Measurements from ENCODE around the gene KTN1. TPM values are rescaled to one million over a fixed set of nuclear protein-coding genes. Genes with fewer than 3 reads are reported as not detected.

The KTN1 gene
- polyA plus RNA-seq, 2 donors: 45.8 to 63.1 TPM

- WGBS, 2 donors: 45 to 56% methylated on average over 2 of the region's 2 CpGs
- no peak overlapping the region for H3K4me3 ChIP-seq (ENCODE audit: low read depth in 1 of 2, low read length in 2 of 2)
- H3K27me3 ChIP-seq (ENCODE audit: control insufficient read depth in 1 of 2, insufficient read depth in 2 of 2, low read length in 2 of 2): no peaks in the 10 kb centered on the region
- no peaks in the 10 kb centered on the region for H3K4me1 ChIP-seq (ENCODE audit: control insufficient read depth in 2 of 2, insufficient read depth in 2 of 2, low read length in 1 of 2)
- no peaks in the 10 kb centered on the region for H3K9me3 ChIP-seq (ENCODE audit: control insufficient read depth in 2 of 2, insufficient read depth in 1 of 2, low read depth in 1 of 2, low read length in 1 of 2)
- no peaks in the 10 kb centered on the region for H3K36me3 ChIP-seq (ENCODE audit: control insufficient read depth in 2 of 2, insufficient read depth in 2 of 2, low read length in 1 of 2)
- H3K27ac ChIP-seq (ENCODE audit: low read depth in 2 of 2, low read length in 1 of 2): no peak overlapping the region
Observed at GRCh38 chr14:55588259-55588699, 8.3 kb downstream of the KTN1 start.

GRCh38 chr14:55589171-55589570 is 9.2 kb downstream of the KTN1 start:
- 41 to 60% methylated on average over 6 of the region's 6 CpGs for WGBS, 2 donors
- no peaks in the 10 kb centered on the region for H3K9me3 ChIP-seq (ENCODE audit: control insufficient read depth in 2 of 2, insufficient read depth in 1 of 2, low read depth in 1 of 2, low read length in 1 of 2)
- no peak overlapping the region for H3K27ac ChIP-seq (ENCODE audit: low read depth in 2 of 2, low read length in 1 of 2)
- H3K4me1 ChIP-seq (ENCODE audit: control insufficient read depth in 2 of 2, insufficient read depth in 2 of 2, low read length in 1 of 2): no peaks in the 10 kb centered on the region
- H3K4me3 ChIP-seq (ENCODE audit: low read depth in 1 of 2, low read length in 2 of 2): no peak overlapping the region
- no peaks in the 10 kb centered on the region for H3K27me3 ChIP-seq (ENCODE audit: control insufficient read depth in 1 of 2, insufficient read depth in 2 of 2, low read length in 2 of 2)
- no peaks in the 10 kb centered on the region for H3K36me3 ChIP-seq (ENCODE audit: control insufficient read depth in 2 of 2, insufficient read depth in 2 of 2, low read length in 1 of 2)

- WGBS, 2 donors: 74 to 87% methylated on average over 2 of the region's 2 CpGs
- H3K9me3 ChIP-seq (ENCODE audit: control insufficient read depth in 2 of 2, insufficient read depth in 1 of 2, low read depth in 1 of 2, low read length in 1 of 2): no peaks in the 10 kb centered on the region
- H3K27ac ChIP-seq (ENCODE audit: low read depth in 2 of 2, low read length in 1 of 2): no peak overlapping the region
- no peaks in the 10 kb centered on the region for H3K4me1 ChIP-seq (ENCODE audit: control insufficient read depth in 2 of 2, insufficient read depth in 2 of 2, low read length in 1 of 2)
- H3K27me3 ChIP-seq (ENCODE audit: control insufficient read depth in 1 of 2, insufficient read depth in 2 of 2, low read length in 2 of 2): no peaks in the 10 kb centered on the region
- H3K36me3 ChIP-seq (ENCODE audit: control insufficient read depth in 2 of 2, insufficient read depth in 2 of 2, low read length in 1 of 2): no peaks in the 10 kb centered on the region
- H3K4me3 ChIP-seq (ENCODE audit: low read depth in 1 of 2, low read length in 2 of 2): no peak overlapping the region
Observed at GRCh38 chr14:55592436-55592835, 12.4 kb downstream of the KTN1 start.

DNA sequence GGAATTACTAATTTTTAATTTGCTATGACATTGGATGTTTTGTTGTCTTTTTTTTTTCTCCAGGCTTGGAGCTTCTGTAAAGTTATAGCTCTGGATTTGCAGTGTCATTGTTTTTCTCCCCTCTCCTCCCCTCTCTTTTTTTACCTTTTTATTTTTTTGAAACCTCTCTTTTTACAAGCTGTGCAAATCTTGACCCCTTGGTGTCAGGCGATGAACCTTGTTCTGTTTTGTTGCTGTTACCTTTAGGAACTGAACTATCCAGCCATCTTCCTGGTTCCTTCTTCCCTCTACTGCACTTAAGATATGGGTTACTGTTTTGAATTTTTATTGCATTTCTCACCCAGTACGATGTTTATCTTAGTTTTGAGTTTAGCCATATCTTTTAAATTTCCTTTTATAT is 13.7 kb downstream of the KTN1 start:
- Histone ChIP-seq H3K36me3 (ENCODE audit: control insufficient read depth in 2 of 2, insufficient read depth in 2 of 2, low read length in 1 of 2) (no peaks in the 10 kb centered on the region), H3K9me3 (ENCODE audit: control insufficient read depth in 2 of 2, insufficient read depth in 1 of 2, low read depth in 1 of 2, low read length in 1 of 2) (no peaks in the 10 kb centered on the region), H3K4me1 (ENCODE audit: control insufficient read depth in 2 of 2, insufficient read depth in 2 of 2, low read length in 1 of 2) (no peaks in the 10 kb centered on the region), H3K27ac (ENCODE audit: low read depth in 2 of 2, low read length in 1 of 2) (no peak overlapping the region), H3K27me3 (ENCODE audit: control insufficient read depth in 1 of 2, insufficient read depth in 2 of 2, low read length in 2 of 2) (no peaks in the 10 kb centered on the region), H3K4me3 (ENCODE audit: low read depth in 1 of 2, low read length in 2 of 2) (no peak overlapping the region)
- WGBS, 2 donors: 76 to 90% methylated on average over 2 of the region's 2 CpGs

- Histone ChIP-seq H3K36me3 (ENCODE audit: control insufficient read depth in 2 of 2, insufficient read depth in 2 of 2, low read length in 1 of 2) (no peaks in the 10 kb centered on the region), H3K27me3 (ENCODE audit: control insufficient read depth in 1 of 2, insufficient read depth in 2 of 2, low read length in 2 of 2) (no peaks in the 10 kb centered on the region), H3K4me1 (ENCODE audit: control insufficient read depth in 2 of 2, insufficient read depth in 2 of 2, low read length in 1 of 2) (no peaks in the 10 kb centered on the region), H3K4me3 (ENCODE audit: low read depth in 1 of 2, low read length in 2 of 2) (no peak overlapping the region), H3K27ac (ENCODE audit: low read depth in 2 of 2, low read length in 1 of 2) (no peak overlapping the region), H3K9me3 (ENCODE audit: control insufficient read depth in 2 of 2, insufficient read depth in 1 of 2, low read depth in 1 of 2, low read length in 1 of 2) (no peaks in the 10 kb centered on the region)
- WGBS, 2 donors: 63 to 75% methylated on average over 14 of the region's 14 CpGs
Observed at GRCh38 chr14:55599250-55599879, 19.4 kb downstream of the KTN1 start.

DNA sequence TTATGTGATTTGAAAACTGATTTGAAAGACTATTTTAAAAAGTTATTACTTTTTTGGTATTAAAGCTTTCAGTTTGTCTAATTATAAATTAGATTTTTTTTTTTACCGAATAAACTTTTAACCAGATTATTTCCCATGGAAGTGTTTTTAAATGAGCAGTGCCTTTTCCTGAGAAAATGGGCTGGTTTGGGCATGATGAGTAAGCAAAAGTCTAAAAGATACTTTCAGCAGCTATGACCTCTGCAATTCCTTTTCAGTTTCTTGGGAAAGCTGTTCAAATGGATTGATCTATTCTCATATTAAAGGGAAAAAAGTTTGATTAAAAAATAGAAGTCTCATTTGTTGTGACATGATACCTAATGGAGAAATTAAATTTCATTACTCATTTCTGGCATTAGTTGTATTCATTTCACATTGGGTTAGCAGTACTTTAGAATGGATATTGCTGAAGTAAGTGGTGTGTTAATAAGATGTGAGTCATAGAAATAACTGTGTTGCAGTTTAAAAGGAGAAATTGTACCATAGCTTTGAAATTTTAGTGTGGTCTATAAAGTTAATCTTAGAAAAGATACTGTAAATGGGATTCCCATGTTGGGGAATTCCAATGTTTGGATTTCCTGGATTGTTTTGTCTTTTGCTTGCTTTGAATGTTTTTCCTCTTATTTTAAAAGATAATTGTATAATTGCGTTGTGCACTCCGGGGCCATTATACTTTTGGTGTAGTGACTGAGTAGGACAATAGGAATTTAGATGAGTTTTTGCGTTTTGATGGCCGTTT is 21.0 kb downstream of the KTN1 start:
- Histone ChIP-seq H3K36me3 (ENCODE audit: control insufficient read depth in 2 of 2, insufficient read depth in 2 of 2, low read length in 1 of 2) (no peaks in the 10 kb centered on the region), H3K27me3 (ENCODE audit: control insufficient read depth in 1 of 2, insufficient read depth in 2 of 2, low read length in 2 of 2) (no peaks in the 10 kb centered on the region), H3K9me3 (ENCODE audit: control insufficient read depth in 2 of 2, insufficient read depth in 1 of 2, low read depth in 1 of 2, low read length in 1 of 2) (no peaks in the 10 kb centered on the region), H3K4me1 (ENCODE audit: control insufficient read depth in 2 of 2, insufficient read depth in 2 of 2, low read length in 1 of 2) (no peaks in the 10 kb centered on the region), H3K27ac (ENCODE audit: low read depth in 2 of 2, low read length in 1 of 2) (no peak overlapping the region), H3K4me3 (ENCODE audit: low read depth in 1 of 2, low read length in 2 of 2) (no peak overlapping the region)
- 72 to 80% methylated on average over 5 of the region's 5 CpGs for WGBS, 2 donors

GRCh38 chr14:55603401-55603953 is 23.5 kb downstream of the KTN1 start:
- H3K4me1 ChIP-seq (ENCODE audit: control insufficient read depth in 2 of 2, insufficient read depth in 2 of 2, low read length in 1 of 2): no peaks in the 10 kb centered on the region
- H3K9me3 ChIP-seq (ENCODE audit: control insufficient read depth in 2 of 2, insufficient read depth in 1 of 2, low read depth in 1 of 2, low read length in 1 of 2): no peaks in the 10 kb centered on the region
- H3K27ac ChIP-seq (ENCODE audit: low read depth in 2 of 2, low read length in 1 of 2): no peak overlapping the region
- H3K4me3 ChIP-seq (ENCODE audit: low read depth in 1 of 2, low read length in 2 of 2): no peak overlapping the region
- H3K36me3 ChIP-seq (ENCODE audit: control insufficient read depth in 2 of 2, insufficient read depth in 2 of 2, low read length in 1 of 2): no peaks in the 10 kb centered on the region
- no peaks in the 10 kb centered on the region for H3K27me3 ChIP-seq (ENCODE audit: control insufficient read depth in 1 of 2, insufficient read depth in 2 of 2, low read length in 2 of 2)
- WGBS, 2 donors: 86 to 92% methylated on average over 4 of the region's 4 CpGs

- no peaks in the 10 kb centered on the region for H3K9me3 ChIP-seq (ENCODE audit: control insufficient read depth in 2 of 2, insufficient read depth in 1 of 2, low read depth in 1 of 2, low read length in 1 of 2)
- H3K4me3 ChIP-seq (ENCODE audit: low read depth in 1 of 2, low read length in 2 of 2): no peak overlapping the region
- H3K4me1 ChIP-seq (ENCODE audit: control insufficient read depth in 2 of 2, insufficient read depth in 2 of 2, low read length in 1 of 2): no peaks in the 10 kb centered on the region
- no peaks in the 10 kb centered on the region for H3K36me3 ChIP-seq (ENCODE audit: control insufficient read depth in 2 of 2, insufficient read depth in 2 of 2, low read length in 1 of 2)
- H3K27ac ChIP-seq (ENCODE audit: low read depth in 2 of 2, low read length in 1 of 2): no peak overlapping the region
- no peaks in the 10 kb centered on the region for H3K27me3 ChIP-seq (ENCODE audit: control insufficient read depth in 1 of 2, insufficient read depth in 2 of 2, low read length in 2 of 2)
Observed at GRCh38 chr14:55604488-55604887, 24.5 kb downstream of the KTN1 start.

- Histone ChIP-seq H3K9me3 (ENCODE audit: control insufficient read depth in 2 of 2, insufficient read depth in 1 of 2, low read depth in 1 of 2, low read length in 1 of 2) (no peaks in the 10 kb centered on the region), H3K4me3 (ENCODE audit: low read depth in 1 of 2, low read length in 2 of 2) (no peak overlapping the region), H3K27me3 (ENCODE audit: control insufficient read depth in 1 of 2, insufficient read depth in 2 of 2, low read length in 2 of 2) (no peaks in the 10 kb centered on the region), H3K27ac (ENCODE audit: low read depth in 2 of 2, low read length in 1 of 2) (no peak overlapping the region), H3K36me3 (ENCODE audit: control insufficient read depth in 2 of 2, insufficient read depth in 2 of 2, low read length in 1 of 2) (no peaks in the 10 kb centered on the region), H3K4me1 (ENCODE audit: control insufficient read depth in 2 of 2, insufficient read depth in 2 of 2, low read length in 1 of 2) (no peaks in the 10 kb centered on the region)
- WGBS, 2 donors: 87 to 91% methylated on average over 7 of the region's 7 CpGs
Observed at GRCh38 chr14:55604900-55605418, 25.0 kb downstream of the KTN1 start.

Measured in esophagus (tissue), 2 donors.